KMS-11 (cell line): ENCODE measurements around the gene DDIT3.
A peak's percentile ranks its signal among the peaks of the same experiment; 100 is the strongest.

Source experiments
- H2AFZ ChIP-seq: fragments of 200-600 bp; sonication (generic); 2 replicates; pipeline ENCODE4 v1.6.1; 2016; ENCODE audit warnings: antibody characterized with exemption, mixed run types, low read depth
- H3K27ac ChIP-seq: fragments of 200-600 bp; sonication (generic); 2 replicates; pipeline ENCODE4 v1.6.1; 2016; ENCODE audit warnings: mild to moderate bottlenecking, mixed run types
- H3K27me3 ChIP-seq: fragments of 200-600 bp; sonication (generic); 2 replicates; pipeline ENCODE4 v1.6.1; 2017; ENCODE audit warnings: mild to moderate bottlenecking, low read depth, mixed run types, moderate library complexity; ENCODE audit not compliant: insufficient read depth
- H3K36me3 ChIP-seq: fragments of 200-600 bp; sonication (generic); 2 replicates; pipeline ENCODE4 v1.6.1; 2017; ENCODE audit warnings: mild to moderate bottlenecking, mixed run types; ENCODE audit not compliant: insufficient read depth
- H3K4me1 ChIP-seq: fragments of 200-600 bp; sonication (generic); 2 replicates; pipeline ENCODE4 v1.6.1; 2016; ENCODE audit warnings: mild to moderate bottlenecking, low read depth, mixed run types; ENCODE audit not compliant: poor library complexity, severe bottlenecking
- H3K4me2 ChIP-seq: fragments of 200-600 bp; sonication (generic); 2 replicates; pipeline ENCODE4 v1.7.0; 2016; ENCODE audit warnings: mild to moderate bottlenecking, mixed run types
- H3K4me3 ChIP-seq: fragments of 200-600 bp; sonication (generic); IDR thresholded peaks from 2 replicates; pipeline ENCODE4 v1.6.1; 2017; ENCODE audit warnings: low read depth, low read length, mixed read lengths; ENCODE audit not compliant: insufficient read depth
- H3K79me2 ChIP-seq: fragments of 200-600 bp; sonication (generic); 2 replicates; pipeline ENCODE4 v1.6.1; 2016; ENCODE audit warnings: low read depth, mixed run types; ENCODE audit not compliant: insufficient read depth
- H3K9ac ChIP-seq: fragments of 200-600 bp; sonication (generic); 2 replicates; pipeline ENCODE4 v1.6.1; 2016; ENCODE audit warnings: mild to moderate bottlenecking, mixed run types
- H4K20me1 ChIP-seq: fragments of 200-600 bp; sonication (generic); 2 replicates; pipeline ENCODE4 v1.6.1; 2016; ENCODE audit warnings: mild to moderate bottlenecking, mixed run types; ENCODE audit not compliant: insufficient read depth
- TF ChIP-seq, protein P1 (sequence below): fragments of 200-600 bp; sonication (generic); conservative IDR thresholded peaks from 2 replicates; pipeline ENCODE4 v1.6.1; 2017; ENCODE audit warnings: low read depth, mild to moderate bottlenecking, antibody characterized with exemption, low read length, moderate library complexity, mixed read lengths

DDIT3 gene

GRCh38 chr12:57520053-57520818 is at the start of gene DDIT3:
DDIT3 (minus strand) TSS chr12:57520514; CDS start chr12:57517406, 3,108 bp downstream.
- TF ChIP-seq, protein P1, sequence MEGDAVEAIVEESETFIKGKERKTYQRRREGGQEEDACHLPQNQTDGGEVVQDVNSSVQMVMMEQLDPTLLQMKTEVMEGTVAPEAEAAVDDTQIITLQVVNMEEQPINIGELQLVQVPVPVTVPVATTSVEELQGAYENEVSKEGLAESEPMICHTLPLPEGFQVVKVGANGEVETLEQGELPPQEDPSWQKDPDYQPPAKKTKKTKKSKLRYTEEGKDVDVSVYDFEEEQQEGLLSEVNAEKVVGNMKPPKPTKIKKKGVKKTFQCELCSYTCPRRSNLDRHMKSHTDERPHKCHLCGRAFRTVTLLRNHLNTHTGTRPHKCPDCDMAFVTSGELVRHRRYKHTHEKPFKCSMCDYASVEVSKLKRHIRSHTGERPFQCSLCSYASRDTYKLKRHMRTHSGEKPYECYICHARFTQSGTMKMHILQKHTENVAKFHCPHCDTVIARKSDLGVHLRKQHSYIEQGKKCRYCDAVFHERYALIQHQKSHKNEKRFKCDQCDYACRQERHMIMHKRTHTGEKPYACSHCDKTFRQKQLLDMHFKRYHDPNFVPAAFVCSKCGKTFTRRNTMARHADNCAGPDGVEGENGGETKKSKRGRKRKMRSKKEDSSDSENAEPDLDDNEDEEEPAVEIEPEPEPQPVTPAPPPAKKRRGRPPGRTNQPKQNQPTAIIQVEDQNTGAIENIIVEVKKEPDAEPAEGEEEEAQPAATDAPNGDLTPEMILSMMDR: peak; percentile 24
- peak within 1 kb of the TSS; percentile 70 for H2AFZ ChIP-seq

DNA sequence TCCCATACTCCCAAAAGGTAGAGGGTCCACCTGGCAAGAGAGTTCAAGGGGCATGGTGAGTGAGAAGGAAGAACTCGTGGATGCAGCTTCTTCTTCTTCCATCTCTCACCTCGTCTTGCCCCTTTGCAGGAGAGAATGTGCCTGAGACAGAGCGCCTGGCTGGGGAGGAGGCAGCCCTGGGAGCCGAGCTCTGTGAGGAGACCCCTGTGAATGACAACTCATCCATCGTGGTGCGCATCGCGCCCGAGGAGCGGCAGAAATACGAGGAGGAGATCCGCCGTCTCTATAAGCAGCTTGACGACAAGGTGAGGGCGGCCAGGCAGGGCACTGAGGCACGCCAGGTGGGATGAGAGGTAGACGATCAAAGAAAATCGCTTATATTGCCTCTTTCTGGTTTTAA is 49.5 kb upstream of the DDIT3 start:
- TF ChIP-seq, protein P1: no peak
- no peak overlapping the region for H3K9ac ChIP-seq
- H3K36me3 ChIP-seq: no peaks in the 10 kb centered on the region

More at GRCh38 chr12:57520053-57520818, at the start of gene DDIT3:
- Histone ChIP-seq H3K4me3 (peak within 1 kb of the TSS; percentile 87), H3K4me2 (peak within 1 kb of the TSS; percentile 89), H3K79me2 (peaks cover 50% of the 10 kb centered on the region), H3K27me3 (no peaks in the 10 kb centered on the region), H3K4me1 (peaks cover 60% of the 10 kb centered on the region), H3K27ac (peak within 1 kb of the TSS; percentile 84), H4K20me1 (no peaks in the 10 kb centered on the region), H3K9ac (peak within 1 kb of the TSS; percentile 80), H3K36me3 (peaks cover 17% of the 10 kb centered on the region; the same call in 1 of the 2 replicates)

DNA sequence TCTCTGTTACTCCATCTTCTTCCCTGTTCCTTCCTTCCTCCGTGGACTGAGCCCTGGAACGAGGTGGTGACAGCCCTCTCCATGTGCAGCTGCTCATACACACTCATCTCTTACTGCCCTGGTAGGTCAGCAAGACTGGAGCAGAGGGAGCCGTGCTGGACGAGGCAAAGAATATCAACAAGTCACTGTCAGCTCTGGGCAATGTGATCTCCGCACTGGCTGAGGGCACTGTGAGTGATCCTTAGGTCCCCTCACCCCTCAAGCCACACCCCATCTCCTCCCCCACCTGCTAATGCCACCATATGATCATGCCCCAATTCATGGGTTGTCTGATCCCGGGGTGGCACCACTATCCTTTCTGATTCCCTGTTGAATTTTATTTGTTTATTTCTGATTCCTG is 48.5 kb upstream of the DDIT3 start:
- H3K4me3 ChIP-seq: no peak overlapping the region
- H3K79me2 ChIP-seq: no peaks in the 10 kb centered on the region
- H3K27me3 ChIP-seq: peaks cover 5% of the 10 kb centered on the region; the same call in 1 of the 2 replicates
- H3K27ac ChIP-seq: no peak overlapping the region
- H3K4me1 ChIP-seq: no peaks in the 10 kb centered on the region
- H4K20me1 ChIP-seq: no peaks in the 10 kb centered on the region
- no peak overlapping the region for H2AFZ ChIP-seq
- H3K36me3 ChIP-seq: no peaks in the 10 kb centered on the region
- no peak overlapping the region for H3K4me2 ChIP-seq
- no peak overlapping the region for H3K9ac ChIP-seq
- TF ChIP-seq, protein P1: no peak

More for the DNA sequence above, 49.5 kb upstream of the DDIT3 start:
- Histone ChIP-seq H4K20me1 (no peaks in the 10 kb centered on the region), H3K4me2 (no peak overlapping the region), H3K27me3 (no peaks in the 10 kb centered on the region), H3K4me3 (no peak overlapping the region), H3K4me1 (no peaks in the 10 kb centered on the region), H2AFZ (no peak overlapping the region), H3K79me2 (no peaks in the 10 kb centered on the region), H3K27ac (no peak overlapping the region)

GRCh38 chr12:57564178-57564740 is 43.9 kb upstream of the DDIT3 start:
- H3K9ac ChIP-seq: no peak overlapping the region
- no peak overlapping the region for H3K4me2 ChIP-seq
- no peaks in the 10 kb centered on the region for H3K79me2 ChIP-seq
- no peak overlapping the region for H3K27ac ChIP-seq
- TF ChIP-seq, protein P1: no peak
- H3K27me3 ChIP-seq: peaks cover 5% of the 10 kb centered on the region; the same call in 1 of the 2 replicates
- H4K20me1 ChIP-seq: no peaks in the 10 kb centered on the region
- H2AFZ ChIP-seq: no peak overlapping the region
- H3K36me3 ChIP-seq: no peaks in the 10 kb centered on the region
- no peaks in the 10 kb centered on the region for H3K4me1 ChIP-seq
- no peak overlapping the region for H3K4me3 ChIP-seq
